Epidermal melanocyte (primary cell): Measurements from ENCODE around the gene TMPRSS11A.

Source experiments
- DNase-seq: peaks from one replicate; pipeline ENCODE4 v3.0.0; 2011; ENCODE audit warnings: low spot score; ENCODE audit not compliant: insufficient read length

The TMPRSS11A gene

GRCh38 chr4:67871867-67872266, 91.4 kb downstream of the TMPRSS11A start:
- DNase-seq, result no peak

- no peak for DNase-seq
These were observed 93.6 kb downstream of the TMPRSS11A start for GRCh38 chr4:67869580-67870190.

GRCh38 chr4:67861513-67861912, 101.8 kb downstream of the TMPRSS11A start:
- no peak for DNase-seq
